Loucy (cell line): Measurements from ENCODE around the gene SIGLEC10.

ENCODE experiments used
- H2AFZ ChIP-seq: fragments of 200-600 bp; sonication (generic); 2 replicates; pipeline ENCODE4 v1.6.0; 2016; ENCODE audit warnings: antibody characterized with exemption, mild to moderate bottlenecking, low read length, moderate library complexity
- H3F3A ChIP-seq: fragments of 200-600 bp; 2 replicates; pipeline ENCODE4 v1.6.0; 2016; ENCODE audit warnings: antibody characterized with exemption, low read depth, mild to moderate bottlenecking
- H3K27me3 ChIP-seq: fragments of 200-600 bp; sonication (generic); 2 replicates; pipeline ENCODE4 v1.6.1; 2014; ENCODE audit warnings: low read length, mild to moderate bottlenecking; ENCODE audit not compliant: insufficient read depth, poor library complexity, severe bottlenecking
- H3K36me3 ChIP-seq: fragments of 200-600 bp; sonication (generic); 2 replicates; pipeline ENCODE4 v1.6.1; 2016; ENCODE audit warnings: low read length; ENCODE audit not compliant: insufficient read depth
- H3K4me1 ChIP-seq: fragments of 200-600 bp; sonication (generic); 2 replicates; pipeline ENCODE4 v1.5.1; 2014; ENCODE audit warnings: low read length, mild to moderate bottlenecking; ENCODE audit not compliant: insufficient read depth, poor library complexity, severe bottlenecking
- H3K4me2 ChIP-seq: fragments of 200-600 bp; sonication (generic); 2 replicates; pipeline ENCODE4 v1.6.0; 2014; ENCODE audit warnings: antibody characterized with exemption, low read length, low read depth, mild to moderate bottlenecking; ENCODE audit not compliant: poor library complexity, severe bottlenecking
- H3K4me3 ChIP-seq: fragments of 200-600 bp; sonication (generic); 2 replicates; pipeline ENCODE4 v1.5.1; 2014; ENCODE audit warnings: low read length, mild to moderate bottlenecking, mixed read lengths; ENCODE audit not compliant: poor library complexity, severe bottlenecking
- H3K79me2 ChIP-seq: fragments of 200-600 bp; sonication (generic); 2 replicates; pipeline ENCODE4 v1.6.1; 2014; ENCODE audit warnings: low read length; ENCODE audit not compliant: insufficient read depth
- H3K9ac ChIP-seq: fragments of 200-600 bp; sonication (generic); 2 replicates; pipeline ENCODE4 v1.6.0; 2014; ENCODE audit warnings: mild to moderate bottlenecking, low read depth, low read length, moderate library complexity; ENCODE audit not compliant: poor library complexity, severe bottlenecking
- H3K9me2 ChIP-seq: fragments of 200-600 bp; sonication (generic); replicated peaks from 2 replicates; pipeline ENCODE4 v1.6.1; 2016; ENCODE audit warnings: low read depth, low read length, mixed read lengths
- H3K9me3 ChIP-seq: fragments of 200-600 bp; sonication (generic); 2 replicates; pipeline ENCODE4 v1.6.1; 2014; ENCODE audit warnings: mild to moderate bottlenecking, antibody characterized with exemption, low read length, low read depth; ENCODE audit not compliant: insufficient read depth
- H4K20me1 ChIP-seq: fragments of 200-600 bp; sonication (generic); 2 replicates; pipeline ENCODE4 v1.6.0; 2014; ENCODE audit warnings: antibody characterized with exemption, low read length, mild to moderate bottlenecking; ENCODE audit not compliant: insufficient read depth, poor library complexity, severe bottlenecking
- CTCF ChIP-seq: fragments of 200-600 bp; sonication (generic); conservative IDR thresholded peaks from 2 replicates; pipeline ENCODE4 v1.5.1; 2014; ENCODE audit warnings: mild to moderate bottlenecking, antibody characterized with exemption, low read length
- EZH2phosphoT487 ChIP-seq: fragments of 200-600 bp; IDR thresholded peaks from 2 replicates; pipeline ENCODE4 v1.6.1; 2018; ENCODE audit warnings: antibody characterized with exemption, mild to moderate bottlenecking, moderate library complexity, borderline replicate concordance

The SIGLEC10 gene

GRCh38 chr19:51389143-51389542, 28.3 kb downstream of the SIGLEC10 start:
- Histone ChIP-seq H2AFZ (no peak overlapping the region), H3K4me3 (no peak overlapping the region), H3K9me3 (no peaks in the 10 kb centered on the region), H3F3A (no peaks in the 10 kb centered on the region), H3K36me3 (no peaks in the 10 kb centered on the region), H3K4me1 (peaks cover 5% of the 10 kb centered on the region), H3K27me3 (no peaks in the 10 kb centered on the region), H4K20me1 (no peaks in the 10 kb centered on the region), H3K4me2 (no peak overlapping the region), H3K9ac (no peak overlapping the region), H3K9me2 (no peaks in the 10 kb centered on the region), H3K79me2 (no peaks in the 10 kb centered on the region)
- TF ChIP-seq EZH2phosphoT487 (no peak), CTCF (no peak)

GRCh38 chr19:51387924-51388389, 29.5 kb downstream of the SIGLEC10 start, which contains the start of gene LIM2:
Gene LIM2, minus strand, starts transcription at chr19:51387974. Its CDS starts 531 bp downstream, at chr19:51387443.
- TF ChIP-seq EZH2phosphoT487 (no peak), CTCF (no peak)
- no peak within 1 kb of the TSS for H3K4me3 ChIP-seq
- H3K36me3 ChIP-seq = no peaks in the 10 kb centered on the region
- H3F3A ChIP-seq = no peaks in the 10 kb centered on the region
- no peaks in the 10 kb centered on the region for H3K9me3 ChIP-seq
- H3K4me1 ChIP-seq = no peaks in the 10 kb centered on the region
- H3K4me2 ChIP-seq = no peak within 1 kb of the TSS
- no peak within 1 kb of the TSS for H3K9ac ChIP-seq
- no peak within 1 kb of the TSS for H2AFZ ChIP-seq
- H4K20me1 ChIP-seq = no peaks in the 10 kb centered on the region
- no peaks in the 10 kb centered on the region for H3K9me2 ChIP-seq
- no peaks in the 10 kb centered on the region for H3K27me3 ChIP-seq
- no peaks in the 10 kb centered on the region for H3K79me2 ChIP-seq

- H3K4me1 ChIP-seq = no peaks in the 10 kb centered on the region
- H4K20me1 ChIP-seq = no peaks in the 10 kb centered on the region
- no peak overlapping the region for H3K4me3 ChIP-seq
- no peaks in the 10 kb centered on the region for H3K9me2 ChIP-seq
- H3K79me2 ChIP-seq = no peaks in the 10 kb centered on the region
- H3K9me3 ChIP-seq = no peaks in the 10 kb centered on the region
- TF ChIP-seq CTCF (no peak), EZH2phosphoT487 (no peak)
- H3K4me2 ChIP-seq = no peak overlapping the region
- H2AFZ ChIP-seq = no peak overlapping the region
- no peaks in the 10 kb centered on the region for H3K36me3 ChIP-seq
- H3K27me3 ChIP-seq = no peaks in the 10 kb centered on the region
- no peak overlapping the region for H3K9ac ChIP-seq
- H3F3A ChIP-seq = no peaks in the 10 kb centered on the region
Measured at GRCh38 chr19:51386882-51387520, 30.4 kb downstream of the SIGLEC10 start.
